Activated CD4-positive, alpha-beta T cell treated with anti-CD3 and anti-CD28 coated beads for 4 hours (primary cell): Measurements from ENCODE around the gene CLDN18.

Experiments
- DNase-seq, 2 donors: peaks; one replicate each; pipeline ENCODE4 v3.0.0-alpha.2; 2020

CLDN18 gene

GRCh38 chr3:138065949-138066348 is 56.0 kb downstream of the CLDN18 start:
- DNase-seq: no peak

- DNase-seq: no peak
Observed at GRCh38 chr3:138066383-138066782, 56.4 kb downstream of the CLDN18 start.

- no peak for DNase-seq
Observed at GRCh38 chr3:138066972-138067371, 57.0 kb downstream of the CLDN18 start.

GRCh38 chr3:138068046-138068445 is 58.1 kb downstream of the CLDN18 start:
- DNase-seq: no peak

GRCh38 chr3:138068579-138069174 is 58.7 kb downstream of the CLDN18 start:
- peak; percentile 68 to 71 for DNase-seq

GRCh38 chr3:138070006-138070405 is 60.0 kb downstream of the CLDN18 start:
- DNase-seq: no peak

GRCh38 chr3:138072796-138073195 is 62.8 kb downstream of the CLDN18 start:
- DNase-seq: no peak

- DNase-seq: no peak
Observed at GRCh38 chr3:138078096-138078495, 68.1 kb downstream of the CLDN18 start.

- DNase-seq: no peak
Observed at GRCh38 chr3:138078901-138079344, 69.0 kb downstream of the CLDN18 start.

GRCh38 chr3:138079901-138080300 is 69.9 kb downstream of the CLDN18 start:
- no peak for DNase-seq

GRCh38 chr3:138081371-138082084 is 71.6 kb downstream of the CLDN18 start:
- DNase-seq: no peak

GRCh38 chr3:138082085-138082991 is 72.4 kb downstream of the CLDN18 start:
- DNase-seq: no peak

- no peak for DNase-seq
Observed at GRCh38 chr3:138082992-138083386, 73.0 kb downstream of the CLDN18 start.
